ENCODE measurements around the gene SVIL.

Gene SVIL, protein sequence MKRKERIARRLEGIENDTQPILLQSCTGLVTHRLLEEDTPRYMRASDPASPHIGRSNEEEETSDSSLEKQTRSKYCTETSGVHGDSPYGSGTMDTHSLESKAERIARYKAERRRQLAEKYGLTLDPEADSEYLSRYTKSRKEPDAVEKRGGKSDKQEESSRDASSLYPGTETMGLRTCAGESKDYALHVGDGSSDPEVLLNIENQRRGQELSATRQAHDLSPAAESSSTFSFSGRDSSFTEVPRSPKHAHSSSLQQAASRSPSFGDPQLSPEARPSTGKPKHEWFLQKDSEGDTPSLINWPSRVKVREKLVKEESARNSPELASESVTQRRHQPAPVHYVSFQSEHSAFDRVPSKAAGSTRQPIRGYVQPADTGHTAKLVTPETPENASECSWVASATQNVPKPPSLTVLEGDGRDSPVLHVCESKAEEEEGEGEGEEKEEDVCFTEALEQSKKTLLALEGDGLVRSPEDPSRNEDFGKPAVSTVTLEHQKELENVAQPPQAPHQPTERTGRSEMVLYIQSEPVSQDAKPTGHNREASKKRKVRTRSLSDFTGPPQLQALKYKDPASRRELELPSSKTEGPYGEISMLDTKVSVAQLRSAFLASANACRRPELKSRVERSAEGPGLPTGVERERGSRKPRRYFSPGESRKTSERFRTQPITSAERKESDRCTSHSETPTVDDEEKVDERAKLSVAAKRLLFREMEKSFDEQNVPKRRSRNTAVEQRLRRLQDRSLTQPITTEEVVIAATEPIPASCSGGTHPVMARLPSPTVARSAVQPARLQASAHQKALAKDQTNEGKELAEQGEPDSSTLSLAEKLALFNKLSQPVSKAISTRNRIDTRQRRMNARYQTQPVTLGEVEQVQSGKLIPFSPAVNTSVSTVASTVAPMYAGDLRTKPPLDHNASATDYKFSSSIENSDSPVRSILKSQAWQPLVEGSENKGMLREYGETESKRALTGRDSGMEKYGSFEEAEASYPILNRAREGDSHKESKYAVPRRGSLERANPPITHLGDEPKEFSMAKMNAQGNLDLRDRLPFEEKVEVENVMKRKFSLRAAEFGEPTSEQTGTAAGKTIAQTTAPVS (N-terminal part only)

DNA sequence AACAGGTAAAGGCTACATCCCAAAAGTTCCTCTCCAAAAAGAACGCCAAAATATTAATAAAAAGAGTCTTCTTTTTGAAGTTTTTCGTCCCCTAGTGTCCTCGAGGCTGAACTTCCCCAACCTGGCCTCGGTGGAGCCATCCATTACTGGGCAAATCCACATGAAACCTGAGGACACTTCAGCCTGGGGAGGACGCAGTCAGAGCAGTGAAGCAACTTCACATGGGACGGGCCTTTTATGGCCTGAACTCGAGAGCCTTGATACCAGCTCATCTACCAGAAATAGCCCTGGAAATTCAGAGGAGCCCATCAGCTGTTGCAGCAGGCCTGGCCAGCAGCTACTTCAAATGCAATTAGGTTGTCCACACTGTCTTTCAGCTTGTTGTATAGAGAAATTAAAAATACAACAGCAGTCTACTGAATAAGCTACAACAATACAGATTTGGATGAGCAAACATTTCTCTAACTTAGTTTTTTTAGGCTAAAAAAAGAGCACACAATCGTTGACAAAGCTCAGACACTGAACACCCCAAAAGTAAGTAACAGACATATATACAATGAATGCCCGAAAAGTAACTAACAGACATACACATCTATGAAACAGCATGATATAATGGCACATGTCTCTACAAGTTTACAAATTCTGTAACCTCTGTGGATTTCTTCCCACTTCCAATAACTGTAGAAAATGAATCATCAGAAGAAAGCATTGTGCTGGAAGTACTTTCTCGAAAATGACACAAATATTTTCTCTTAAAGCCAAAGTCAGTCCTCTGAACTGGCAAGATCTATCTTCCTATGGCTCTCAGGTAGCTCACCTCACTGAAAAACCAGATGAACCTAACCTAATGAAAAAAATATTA is at the start of gene SVIL:
TSS of gene SVIL (minus strand) at position 208 of the 862 bp plus-strand sequence. CDS start 79,913 bp downstream, outside the sequence.
- DNase-seq (ENCODE audit: low spot score): no peak

DNA sequence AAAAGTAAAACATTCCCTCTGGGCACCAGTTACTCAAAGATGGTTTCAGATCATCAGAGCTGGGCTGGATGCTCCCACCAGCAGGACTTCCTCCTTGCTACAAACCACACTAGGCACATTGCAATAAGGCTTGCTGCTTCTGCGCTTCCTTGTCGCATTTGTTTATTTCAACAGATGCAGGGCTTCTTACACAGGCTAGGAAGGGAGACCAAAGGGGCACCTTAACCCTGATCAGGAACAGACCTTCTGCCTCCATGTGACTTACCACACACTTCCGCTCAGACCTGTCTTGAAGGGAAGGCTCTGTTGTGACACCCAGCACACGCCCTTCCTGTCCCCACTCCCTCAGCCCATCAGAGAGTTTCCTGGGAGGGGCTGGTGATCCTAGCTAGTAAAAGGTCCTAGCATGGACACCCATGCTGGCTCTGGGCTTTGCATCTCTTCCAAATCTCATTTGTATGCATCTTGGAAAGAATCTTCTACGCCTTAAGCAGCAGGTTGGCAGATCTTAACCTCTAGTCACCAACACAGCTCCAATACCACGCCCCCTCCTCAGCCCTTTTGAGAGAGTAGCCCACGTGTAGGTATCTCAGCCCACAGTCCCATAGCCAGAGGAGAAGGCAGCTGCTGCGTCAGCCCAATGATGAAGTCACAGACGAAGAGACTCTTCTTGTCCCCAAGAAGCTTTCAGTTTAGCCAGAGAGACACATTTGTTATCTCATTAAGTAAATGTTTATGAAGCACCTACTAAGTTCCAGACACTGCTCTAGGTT is 47.1 kb upstream of the SVIL start:
- DNase-seq (ENCODE audit: low spot score): no peak

DNA sequence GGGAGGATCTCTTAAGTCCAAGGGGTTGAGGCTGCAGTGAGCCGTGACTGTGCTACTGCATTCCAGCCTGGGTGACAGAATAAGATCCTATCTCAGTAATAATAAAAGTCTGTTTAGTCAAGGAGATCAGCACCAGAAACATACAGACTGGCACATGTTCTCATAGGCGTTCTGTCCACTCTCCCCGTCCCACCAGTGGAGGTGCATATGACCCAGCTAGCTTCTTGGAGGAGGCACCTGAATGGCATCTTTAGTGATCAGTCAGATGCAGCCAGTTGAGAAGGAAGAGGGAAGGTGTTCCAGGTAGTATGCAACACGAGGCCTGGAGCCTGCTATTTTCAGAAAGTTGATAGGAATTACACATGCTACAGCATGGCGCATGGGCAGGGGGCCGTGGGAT is 45.3 kb upstream of the SVIL start:
- no peak for DNase-seq (ENCODE audit: low spot score)

DNA sequence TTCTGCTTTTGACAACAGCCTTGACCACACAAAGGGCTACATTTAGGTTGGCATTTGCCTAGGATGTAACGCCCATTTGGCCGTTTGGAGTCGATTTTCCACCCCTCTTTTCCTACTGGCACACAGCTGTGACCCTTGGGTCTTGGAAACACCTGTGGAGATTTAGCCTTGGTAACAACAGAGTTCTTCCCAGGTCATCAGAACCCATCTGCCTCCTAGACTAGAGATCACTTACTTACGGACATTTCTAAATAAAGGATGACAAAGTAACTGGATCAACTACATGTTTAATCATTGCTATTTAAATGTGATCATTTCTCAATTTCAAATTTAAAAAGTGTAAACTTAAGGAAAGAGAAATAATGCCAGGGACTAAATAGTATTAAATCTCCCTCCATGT is 42.0 kb upstream of the SVIL start:
- DNase-seq (ENCODE audit: low spot score): no peak

DNA sequence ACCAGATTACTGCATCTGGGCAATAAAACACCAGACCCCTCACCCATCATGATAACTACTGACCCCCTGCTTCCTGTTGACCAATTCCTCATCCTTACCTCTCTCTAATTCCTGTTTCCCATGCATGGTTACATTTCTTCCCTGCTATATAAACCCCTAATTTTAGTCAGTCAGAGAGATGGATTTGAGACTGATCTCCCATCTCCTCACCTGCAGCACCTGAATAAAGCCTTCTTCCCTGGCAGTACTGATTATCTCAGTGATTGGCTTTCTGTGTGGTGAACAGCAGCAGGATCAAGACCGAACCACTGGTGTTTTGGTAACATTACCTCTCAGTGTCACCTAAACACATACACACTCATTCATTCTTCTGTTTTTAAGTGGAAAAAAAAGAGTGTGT is 41.2 kb upstream of the SVIL start:
- no peak for DNase-seq (ENCODE audit: low spot score)

DNA sequence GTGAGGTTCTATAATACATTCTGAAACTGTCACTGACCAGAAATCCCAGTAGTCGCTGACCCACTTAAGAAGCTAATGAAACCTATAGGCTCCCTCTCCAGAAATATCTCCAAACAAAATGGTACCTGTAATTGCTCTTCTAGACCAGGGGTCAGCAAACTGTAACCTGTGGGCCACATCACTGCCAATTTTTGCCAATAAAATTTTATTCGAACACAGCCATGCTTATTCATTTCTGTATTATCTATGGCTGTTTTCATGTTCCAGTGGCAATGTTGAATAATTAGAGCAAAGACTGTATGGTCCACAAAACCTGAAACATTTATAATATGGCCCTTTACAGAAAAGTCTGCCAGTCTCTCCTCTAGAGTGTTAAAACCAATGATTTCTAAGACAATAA is 37.2 kb upstream of the SVIL start:
- DNase-seq (ENCODE audit: low spot score): no peak

DNA sequence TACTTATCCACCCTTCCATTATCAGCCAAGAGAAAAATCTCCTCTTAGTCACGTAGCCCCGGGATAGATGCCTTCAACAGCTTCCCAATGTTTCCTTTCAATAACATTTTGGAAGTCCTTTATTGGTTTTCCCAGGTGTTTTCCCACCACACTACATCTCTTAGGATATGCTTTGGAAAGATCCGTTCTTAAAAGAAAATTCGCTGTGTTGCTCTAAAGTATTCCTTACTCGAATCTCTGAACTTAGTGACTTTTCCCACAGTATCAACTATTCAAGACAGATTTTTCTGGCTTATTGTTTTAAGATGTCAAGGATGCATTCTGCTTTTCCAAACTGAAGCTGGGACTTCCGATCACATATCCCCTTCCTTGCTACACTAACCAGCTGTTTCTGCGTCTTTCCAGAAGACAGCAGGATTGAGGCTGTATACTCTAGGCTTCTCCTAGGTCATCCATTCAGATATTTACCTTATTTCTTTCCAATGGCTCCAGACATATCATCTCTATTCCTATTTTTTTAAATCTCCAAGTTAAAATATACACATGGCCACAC is 36.5 kb upstream of the SVIL start:
- no peak for DNase-seq (ENCODE audit: low spot score)

DNA sequence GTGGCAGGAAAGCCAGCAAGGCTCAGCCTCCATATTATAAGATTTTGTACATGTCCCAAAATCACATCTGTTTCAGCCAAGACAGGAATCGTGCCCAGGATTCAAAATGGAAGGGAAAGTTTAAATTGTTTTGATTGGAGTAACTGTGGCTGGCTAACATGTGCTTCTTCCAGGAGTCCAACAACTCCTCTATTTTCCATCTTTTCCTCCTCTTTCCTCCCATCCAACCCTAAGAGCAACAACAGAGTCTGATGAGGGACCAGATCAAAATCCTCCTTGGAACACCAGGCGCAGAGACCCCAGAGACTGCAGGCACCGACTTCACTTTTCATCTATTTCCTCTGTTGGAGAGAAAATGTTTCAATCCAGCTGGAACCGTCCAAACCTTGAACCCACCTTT is 36.0 kb upstream of the SVIL start:
- no peak for DNase-seq (ENCODE audit: low spot score)

DNA sequence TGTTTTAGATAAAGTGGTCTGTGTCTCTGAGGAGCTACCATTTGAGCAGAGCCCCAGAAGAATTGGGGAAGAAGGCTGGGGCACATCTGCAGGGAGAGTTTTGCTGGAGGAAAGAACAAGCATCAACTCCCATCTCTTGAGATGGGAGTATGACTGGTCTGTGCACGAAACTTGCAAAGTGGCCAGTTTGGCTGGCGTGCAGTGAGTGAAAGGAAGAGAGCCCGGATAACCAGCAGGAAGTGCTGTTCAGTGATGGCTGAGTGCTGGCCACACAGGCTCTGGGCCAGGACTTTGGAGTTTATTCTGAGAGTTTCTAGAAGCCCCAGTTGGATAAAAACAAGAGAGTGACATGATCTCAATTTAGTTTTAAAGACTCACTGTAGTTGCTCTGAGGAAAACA is 34.4 kb upstream of the SVIL start:
- DNase-seq (ENCODE audit: low spot score): no peak

DNA sequence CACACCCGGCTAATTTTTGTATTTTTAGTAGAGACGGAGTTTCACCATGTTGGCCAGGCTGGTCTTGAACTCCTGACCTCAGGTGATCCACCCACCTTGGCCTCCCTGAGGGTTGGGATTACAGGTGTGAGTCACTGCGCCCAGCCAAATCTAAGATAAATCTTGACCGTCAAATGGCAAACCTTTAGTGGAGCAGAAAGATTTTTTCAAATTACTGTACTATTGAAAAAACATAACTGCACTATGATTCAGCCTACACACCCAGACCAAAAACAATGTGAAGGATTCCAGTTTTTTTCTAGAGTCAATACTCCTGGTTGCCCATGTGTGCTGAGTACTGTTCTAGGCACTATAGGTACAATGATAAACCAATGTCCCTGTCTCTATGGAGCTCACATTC is 33.9 kb upstream of the SVIL start:
- no peak for DNase-seq (ENCODE audit: low spot score)

DNA sequence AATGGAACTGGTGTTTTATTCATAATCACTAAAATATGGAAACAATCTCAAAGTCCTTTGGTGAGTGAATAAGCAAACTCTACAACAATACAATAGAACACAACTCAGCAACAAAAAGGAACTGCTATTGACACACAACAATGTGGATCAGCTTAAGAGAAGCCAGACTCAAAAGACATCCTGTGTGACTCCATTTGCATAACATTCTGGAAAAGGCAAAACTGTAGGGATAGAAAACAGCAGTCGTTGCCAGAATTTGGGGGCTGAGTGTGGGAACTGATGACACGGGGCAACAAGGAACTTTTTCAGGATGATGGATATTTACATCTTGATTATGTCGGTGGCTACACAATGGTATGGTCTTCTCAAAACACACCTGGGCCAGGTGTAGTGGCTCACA is 32.4 kb upstream of the SVIL start:
- DNase-seq (ENCODE audit: low spot score): no peak

DNA sequence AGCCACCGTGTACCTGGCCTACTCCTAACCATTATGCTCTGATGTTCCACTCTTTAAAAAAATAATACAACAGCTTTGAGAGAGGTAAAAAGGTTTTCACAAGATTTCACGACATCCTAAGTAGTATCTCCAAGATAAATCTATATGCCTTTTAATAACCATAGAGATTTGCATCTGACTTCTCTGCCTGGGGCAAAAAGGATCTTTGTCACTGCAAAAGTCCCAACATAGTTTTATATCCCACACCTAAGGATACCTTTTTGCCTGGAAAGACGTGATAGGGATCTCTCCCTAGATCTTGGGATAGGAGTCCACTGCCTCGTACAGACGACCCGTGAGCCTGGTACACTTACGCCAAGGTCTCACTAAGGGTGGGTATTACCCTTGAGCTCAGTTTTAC is 31.4 kb upstream of the SVIL start:
- no peak for DNase-seq (ENCODE audit: low spot score)

DNA sequence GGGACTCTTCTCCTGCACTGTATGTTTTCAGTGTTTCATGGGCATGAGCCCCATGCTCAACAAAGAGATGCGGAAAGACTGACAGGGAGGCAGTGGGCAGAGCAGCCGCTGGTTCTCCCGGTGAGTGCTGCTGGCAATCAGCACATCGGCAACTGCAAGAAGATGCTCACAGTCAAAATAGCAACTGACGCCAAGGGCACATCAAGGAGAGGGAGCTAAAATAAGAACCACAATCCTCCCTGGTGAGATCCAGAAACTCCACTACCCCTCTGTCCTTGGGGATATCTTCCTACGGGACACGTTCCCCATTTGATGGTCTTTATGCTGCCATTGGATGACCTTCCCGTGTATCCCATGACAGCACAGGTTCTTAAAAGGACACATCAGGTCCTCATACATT is 28.9 kb upstream of the SVIL start:
- DNase-seq (ENCODE audit: low spot score): no peak

DNA sequence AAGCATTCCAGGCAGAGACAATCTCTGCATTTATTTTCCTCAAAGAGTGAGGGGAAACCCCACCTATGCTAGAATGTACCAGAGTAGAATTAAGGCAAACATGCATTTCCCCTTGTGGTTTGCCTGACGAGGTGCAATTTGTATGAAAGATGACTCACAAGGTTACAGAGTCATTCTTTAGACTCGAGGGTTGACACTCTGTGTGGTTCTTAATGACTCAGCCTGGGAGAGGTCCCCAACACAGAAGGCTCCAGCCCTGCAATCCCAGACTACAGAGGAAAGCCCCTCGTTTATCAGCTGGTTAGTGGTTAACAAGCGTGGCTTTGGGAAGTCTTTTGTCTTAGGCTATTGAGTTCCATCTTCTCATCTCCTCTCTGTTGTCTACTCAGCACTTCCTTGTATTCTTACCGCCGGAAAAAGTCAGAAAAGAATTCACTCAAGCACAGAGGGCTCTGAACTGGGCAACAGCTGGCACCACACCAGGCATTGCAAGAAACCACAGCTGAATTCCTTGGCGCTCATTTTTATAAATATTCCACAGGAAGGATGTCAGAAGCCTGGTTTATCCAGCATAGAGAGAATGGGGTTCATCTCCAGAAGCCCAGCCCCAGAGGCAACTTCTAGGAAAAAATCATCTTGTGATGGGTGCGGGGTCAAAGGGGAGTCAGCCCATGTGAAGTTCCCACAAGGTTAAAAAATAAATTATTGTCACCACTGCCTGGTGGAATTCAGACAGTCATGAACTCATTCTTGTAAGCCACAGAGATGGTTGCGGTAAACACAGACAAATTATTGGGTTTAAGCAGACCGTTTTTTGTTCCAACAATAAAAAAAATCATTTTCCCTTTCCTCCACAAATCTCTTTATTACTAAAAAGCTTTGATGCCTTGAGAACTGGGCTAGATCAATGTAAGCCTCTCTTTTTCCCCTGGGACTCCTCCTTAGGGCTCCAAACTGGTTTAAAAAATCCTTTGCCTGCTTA is 24.5 kb upstream of the SVIL start:
- no peak for DNase-seq (ENCODE audit: low spot score)

DNA sequence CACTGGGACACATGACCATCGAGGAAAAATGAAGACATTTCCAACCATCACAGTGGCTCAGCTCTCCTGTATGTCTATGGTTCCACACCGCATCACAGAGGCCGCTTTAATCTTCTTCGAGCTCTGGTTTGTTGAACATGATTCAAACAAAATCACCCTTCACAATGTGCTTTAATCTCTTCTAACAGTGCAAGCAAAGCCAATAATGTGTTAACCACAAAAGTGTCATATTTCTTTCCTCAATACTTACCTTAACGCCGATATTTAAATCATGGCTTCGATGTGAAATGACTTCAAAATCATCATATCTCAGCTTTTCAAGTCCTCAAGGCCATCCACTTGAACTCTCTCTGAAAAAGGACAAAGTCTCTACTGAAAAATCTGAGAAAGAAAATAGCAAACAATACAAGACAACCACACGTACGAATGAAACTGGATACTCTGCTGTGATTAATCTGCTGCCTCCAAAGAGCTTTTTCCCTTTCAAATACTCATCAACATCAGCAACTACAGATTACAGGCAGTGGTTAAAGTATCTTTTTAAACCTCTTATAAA is 23.0 kb upstream of the SVIL start:
- no peak for DNase-seq (ENCODE audit: low spot score)

DNA sequence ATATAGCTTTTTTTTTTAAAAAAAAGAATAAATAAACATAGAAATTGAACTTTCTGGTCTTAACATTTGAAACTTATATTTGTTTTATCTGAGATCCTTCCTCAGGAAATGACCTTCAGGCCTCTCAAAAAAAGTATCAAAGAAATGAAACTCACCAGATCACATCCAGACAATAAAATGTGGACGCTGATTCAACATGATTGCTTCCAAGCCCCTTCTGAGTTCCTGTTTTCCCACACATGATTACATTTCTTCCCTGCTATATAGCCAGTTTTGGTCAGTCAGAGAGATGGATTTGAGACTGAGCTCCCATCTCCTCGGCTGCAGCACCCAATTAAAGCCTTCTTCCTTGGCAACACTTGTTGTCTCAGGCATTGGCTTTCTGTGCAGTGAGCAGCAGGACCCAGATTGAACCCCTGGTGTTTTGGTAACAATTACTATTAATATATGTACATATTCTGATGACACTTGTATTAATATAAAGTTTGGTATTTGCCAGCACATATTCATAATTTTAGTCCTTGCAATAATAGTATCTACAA is 21.8 kb upstream of the SVIL start:
- no peak for DNase-seq (ENCODE audit: low spot score)

DNA sequence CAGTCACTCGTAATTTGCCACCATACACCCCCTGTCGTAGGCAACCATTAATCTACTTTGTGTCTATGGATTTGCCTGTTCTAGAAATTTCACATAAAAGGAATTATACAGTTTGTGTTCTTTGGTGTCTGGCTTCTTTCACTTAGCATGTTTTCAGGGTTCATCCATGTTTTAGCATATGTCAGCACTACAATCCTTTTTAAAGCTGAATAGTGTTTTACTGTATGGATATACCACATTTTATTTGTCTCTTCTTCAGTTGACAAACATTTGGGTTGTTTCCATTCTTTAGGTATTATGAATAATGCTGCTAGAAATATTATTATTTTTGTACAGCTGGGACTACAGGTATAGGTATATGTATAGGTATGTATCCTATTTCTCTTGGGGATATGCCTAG is 17.4 kb upstream of the SVIL start:
- DNase-seq (ENCODE audit: low spot score): no peak

DNA sequence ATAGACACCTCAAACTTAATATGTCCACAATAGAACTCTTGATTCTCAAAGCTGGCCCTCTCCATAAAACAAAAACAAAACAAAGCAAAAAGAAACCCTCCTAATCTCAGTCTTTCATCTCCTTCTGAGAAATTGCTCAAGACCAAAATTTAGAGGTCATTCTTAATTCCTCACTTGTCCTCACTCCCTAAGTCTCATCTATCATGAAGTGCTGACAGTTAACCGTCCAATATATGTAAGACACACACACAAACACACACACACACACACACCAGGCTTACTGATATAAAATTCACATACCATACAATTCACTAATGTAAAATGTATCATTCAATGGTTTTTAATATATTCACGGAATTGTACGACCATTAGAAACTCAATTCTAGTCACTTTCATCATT is 17.0 kb upstream of the SVIL start:
- DNase-seq (ENCODE audit: low spot score): no peak

DNA sequence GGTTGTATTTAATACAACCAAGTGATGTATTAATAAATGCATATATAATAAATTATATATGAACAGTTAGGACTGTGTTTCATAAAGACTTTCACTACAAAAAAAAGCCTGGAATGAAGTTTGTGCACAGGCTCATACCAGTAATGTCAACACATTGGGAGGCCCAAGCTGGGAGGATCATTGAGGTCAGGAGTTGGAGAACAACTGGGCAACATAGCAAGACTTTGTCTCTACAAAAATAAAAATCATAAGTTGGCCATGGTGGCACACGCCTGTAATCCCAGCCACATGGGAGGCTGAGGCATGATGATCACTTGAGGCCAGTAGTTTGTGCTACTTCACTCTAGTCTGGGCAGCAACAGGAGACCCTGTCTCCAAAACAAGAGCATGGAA is 15.8 kb upstream of the SVIL start:
- no peak for DNase-seq (ENCODE audit: low spot score)
